NCI-H128 (cell line): ENCODE results near the gene PIP5K1C.

Experiments used
- DNase-seq: peaks from one replicate; lab custom pipeline; 2025; ENCODE audit not compliant: unreplicated experiment; lab: John Stamatoyannopoulos, UW

PIP5K1C gene

DNA sequence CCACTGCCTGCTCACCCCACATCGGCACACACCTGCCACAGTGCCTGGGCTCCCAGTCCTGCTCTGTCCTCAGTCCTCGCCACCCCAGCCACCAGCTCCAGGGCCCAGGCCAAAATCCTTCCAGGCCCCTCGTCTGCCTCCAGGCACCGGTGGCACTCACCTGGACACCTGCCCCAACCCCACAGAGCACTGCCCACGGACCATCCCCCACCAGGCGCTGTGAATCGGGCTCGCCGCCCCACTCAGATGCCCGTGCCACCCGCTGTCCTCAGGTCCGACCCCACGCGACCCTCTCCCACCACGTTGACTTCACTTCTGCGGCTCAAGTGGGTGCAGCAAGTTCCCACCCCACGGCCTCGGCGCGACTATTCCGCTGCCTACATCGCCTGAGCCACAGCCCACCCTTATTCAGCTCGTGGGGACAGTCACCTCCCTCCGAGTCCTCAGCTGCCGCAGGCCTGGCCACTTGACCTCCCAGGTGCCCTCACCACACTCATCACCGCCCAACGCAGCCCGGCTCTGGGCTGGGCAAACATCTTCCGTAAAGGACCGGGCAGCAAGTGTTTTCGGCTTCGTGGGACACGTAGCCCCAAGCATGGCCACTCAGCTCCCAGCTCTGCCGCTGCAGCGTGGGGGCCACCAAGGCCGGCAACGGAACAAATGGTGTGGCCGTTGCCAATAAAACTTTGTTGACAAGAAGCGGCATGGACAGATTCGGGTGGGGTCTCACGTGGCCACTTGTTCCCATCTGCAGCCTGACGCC is 5.7 kb downstream of the PIP5K1C start:
- DNase-seq, result no peak

- no peak for DNase-seq
Measured at GRCh38 chr19:3693025-3693925, 7.0 kb downstream of the PIP5K1C start.

- DNase-seq, result no peak
Measured at GRCh38 chr19:3692141-3693024, 7.9 kb downstream of the PIP5K1C start.

- no peak for DNase-seq
Measured at GRCh38 chr19:3691726-3692125, 8.5 kb downstream of the PIP5K1C start.

- DNase-seq, result no peak
Measured at GRCh38 chr19:3691372-3691716, 8.9 kb downstream of the PIP5K1C start.

DNA sequence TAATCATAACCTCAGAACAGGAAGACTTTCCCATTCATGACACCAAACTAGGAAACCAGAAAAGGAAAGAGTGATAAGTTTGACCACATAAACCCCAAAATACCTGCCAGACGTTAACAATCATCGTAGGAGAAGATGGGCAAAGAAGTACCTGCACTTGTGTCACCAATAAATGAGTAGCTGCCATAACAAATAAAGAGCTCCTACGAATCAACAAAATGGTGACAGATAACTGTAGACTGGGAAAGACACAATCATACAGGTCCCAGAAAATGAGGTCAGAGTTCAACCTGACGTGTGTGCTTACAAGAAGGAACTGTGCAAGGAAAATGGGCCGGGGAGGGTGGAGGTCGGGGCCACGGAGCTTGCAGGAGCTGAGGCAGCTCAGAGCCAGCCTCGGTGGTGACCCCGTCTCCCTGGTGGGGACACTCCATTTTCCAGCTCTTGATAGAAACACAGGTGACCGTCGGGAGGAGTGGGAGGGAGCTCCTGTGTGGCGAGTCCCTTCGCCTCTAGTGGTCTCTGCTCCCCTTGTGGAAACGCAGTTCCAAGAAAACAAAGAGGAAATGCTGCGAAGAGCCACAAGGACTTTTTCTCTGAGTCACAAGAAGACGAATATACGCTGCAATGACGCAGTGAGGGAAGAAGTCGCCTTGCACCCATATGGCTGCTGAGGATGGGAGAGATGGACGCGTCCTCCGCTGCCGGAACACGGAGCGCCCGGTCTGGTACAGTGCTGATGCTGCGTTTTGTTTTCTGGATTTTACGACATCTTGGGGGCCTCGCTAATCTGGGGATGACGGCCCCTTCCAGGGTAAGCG is 9.5 kb downstream of the PIP5K1C start:
- no peak for DNase-seq

DNA sequence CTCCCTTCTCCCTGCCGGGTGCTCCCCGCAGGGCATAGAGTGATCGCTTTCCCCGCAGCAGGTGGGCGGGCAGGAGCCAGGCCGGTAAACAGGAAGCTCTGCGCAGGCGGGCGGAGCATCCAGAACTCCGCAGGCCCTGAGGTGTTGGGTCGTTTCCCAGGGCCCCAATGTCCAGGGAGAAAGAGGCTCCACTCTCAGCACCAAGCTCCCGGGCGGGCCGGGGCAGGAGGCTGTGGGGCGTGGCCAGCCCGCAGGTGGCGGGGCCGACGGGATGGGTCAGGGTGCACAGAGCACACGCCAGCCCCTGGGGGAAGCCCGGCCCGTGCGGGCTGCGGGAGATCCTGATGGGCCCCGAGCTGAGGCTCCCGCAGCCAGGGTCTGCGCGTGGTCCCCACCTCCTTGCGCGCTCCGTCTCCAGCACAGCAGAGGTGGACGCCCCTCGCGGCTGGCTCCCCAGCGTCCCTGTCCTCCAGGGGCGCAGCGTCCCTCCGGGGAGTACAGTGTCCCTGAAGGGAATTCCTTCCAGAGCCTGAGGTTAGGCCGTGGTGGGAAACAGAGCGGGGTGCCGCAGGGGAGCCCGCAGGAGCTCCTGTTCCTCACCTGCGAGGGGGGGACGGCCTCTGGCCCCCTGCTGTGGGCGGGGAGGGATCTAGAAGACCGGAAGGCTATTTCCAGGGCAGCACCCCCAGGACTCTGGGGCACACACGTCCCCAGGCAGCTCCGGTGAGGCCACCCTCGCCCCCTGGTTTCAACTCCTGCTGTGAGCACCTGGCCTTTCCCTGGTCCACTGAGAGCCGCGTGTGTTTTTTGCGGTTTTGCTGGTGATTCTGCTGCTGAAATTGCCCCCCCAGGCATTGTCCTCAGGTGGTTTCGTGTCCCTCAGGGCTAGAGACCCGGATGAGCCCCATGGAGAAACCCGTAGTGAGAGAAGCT is 12.2 kb downstream of the PIP5K1C start:
- no peak for DNase-seq

DNA sequence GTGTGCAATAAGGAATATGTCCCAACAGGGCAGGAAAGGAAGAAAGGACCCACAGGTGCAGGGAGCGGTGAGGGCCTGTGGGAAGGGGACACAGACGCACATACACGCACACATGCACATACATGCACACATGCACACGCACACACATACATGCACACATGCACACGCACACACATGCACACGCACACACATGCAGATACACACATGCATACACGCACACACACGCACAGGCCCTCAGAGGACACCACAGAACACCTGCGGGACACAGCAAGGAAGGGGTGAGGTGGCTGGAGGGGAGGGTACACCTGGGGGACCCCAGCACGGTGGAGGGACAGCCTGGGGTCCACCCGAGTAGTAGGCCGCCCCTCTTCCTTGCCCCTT is 12.9 kb downstream of the PIP5K1C start:
- DNase-seq, result no peak

DNA sequence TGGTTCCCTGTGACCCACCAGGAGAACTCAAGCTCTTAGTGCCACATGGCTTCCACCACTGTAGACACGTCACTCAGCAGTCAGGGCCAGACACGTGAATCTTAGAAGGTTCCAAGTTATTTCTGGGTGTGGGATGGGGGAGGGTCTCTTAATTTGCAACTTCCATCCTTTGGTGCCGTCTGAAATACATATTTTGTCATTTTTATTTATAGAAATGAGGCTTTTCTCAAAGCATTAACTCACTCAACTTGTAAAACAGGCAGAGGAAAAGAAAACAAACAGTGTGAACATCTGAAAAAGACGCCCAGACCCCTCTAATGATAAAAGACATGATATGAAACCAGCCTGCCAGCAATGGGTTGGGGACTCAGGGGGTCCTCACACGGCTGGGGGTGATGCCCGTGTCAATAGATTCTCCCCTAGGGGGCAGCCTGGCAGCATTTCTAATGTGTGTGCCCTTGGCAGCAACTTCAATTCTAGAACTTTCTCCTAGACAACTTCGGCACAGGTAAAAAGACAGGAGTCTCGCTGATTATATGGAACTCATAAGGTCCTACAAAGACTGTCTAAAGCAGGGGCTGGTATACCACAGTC is 15.4 kb downstream of the PIP5K1C start:
- DNase-seq, result no peak

DNA sequence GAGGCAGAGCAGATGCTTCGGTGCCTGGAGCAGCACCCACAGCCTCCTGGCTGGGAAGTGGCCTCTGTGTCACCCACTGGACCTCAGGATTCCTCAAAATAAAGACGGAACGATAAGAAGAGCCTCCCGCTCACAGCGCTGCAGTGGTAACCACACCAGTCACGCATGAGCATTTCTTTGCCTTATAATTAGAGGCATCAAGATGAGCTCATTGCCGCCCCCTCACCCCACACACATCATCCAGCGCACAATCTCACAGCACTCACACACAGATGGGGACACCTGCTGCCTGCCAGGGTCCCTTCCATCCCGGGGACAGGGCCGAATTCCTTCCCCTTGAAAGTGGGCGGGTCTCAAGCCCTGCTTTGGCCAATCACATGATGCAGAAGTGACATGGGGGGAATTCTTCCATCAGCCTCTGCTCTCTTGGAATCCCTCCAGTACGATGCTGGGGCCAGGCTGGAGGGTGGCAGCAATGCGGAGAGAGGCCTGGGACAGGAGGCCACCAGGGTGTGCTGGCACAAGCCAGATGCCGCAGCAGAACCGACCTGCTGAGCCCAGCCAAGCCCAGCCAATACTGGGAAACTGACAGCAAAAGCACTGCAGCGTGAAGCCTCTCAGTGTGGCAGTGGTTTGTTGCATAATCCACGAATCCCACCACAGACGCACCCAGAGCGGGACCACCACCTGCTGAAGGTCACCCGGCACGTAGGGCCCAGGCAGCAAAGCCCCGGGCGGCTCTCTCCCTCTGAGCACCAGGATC is 16.0 kb downstream of the PIP5K1C start:
- no peak for DNase-seq

DNA sequence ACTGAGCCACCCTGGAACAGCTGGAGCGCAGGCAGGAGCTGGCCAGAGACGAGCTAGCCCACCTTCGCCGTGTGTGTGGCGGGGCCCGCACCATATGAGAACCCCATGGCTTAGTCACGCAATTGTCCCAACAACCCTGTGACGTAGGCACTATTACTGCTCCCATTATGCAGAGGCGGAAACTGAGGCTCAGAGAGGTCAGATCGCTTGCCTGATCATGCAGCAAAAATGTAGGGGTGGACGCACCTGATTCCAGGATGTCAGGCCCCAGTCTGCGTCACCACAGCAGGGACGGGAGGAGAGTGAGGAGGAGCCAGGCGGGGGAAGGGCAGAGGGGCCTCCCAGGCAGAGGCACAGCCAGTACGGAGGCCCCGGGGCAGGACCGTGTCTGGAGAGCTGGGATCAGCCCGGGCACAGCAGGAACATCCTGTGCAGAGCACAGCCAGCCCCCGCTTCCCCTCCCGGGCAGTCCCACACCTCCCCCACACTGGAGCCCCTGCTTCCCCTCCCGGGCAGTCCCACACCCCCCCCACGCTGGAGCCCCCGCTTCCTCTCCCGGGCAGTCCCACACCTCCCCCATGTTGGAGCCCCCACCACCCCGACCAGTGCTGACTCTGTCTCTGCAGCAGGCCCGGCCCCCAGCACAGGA is 16.7 kb downstream of the PIP5K1C start:
- DNase-seq, result no peak

- DNase-seq, result no peak
Measured at GRCh38 chr19:3682741-3683404, 17.4 kb downstream of the PIP5K1C start.

GRCh38 chr19:3682286-3682685 is 18.0 kb downstream of the PIP5K1C start:
- no peak for DNase-seq

- no peak for DNase-seq
Measured at GRCh38 chr19:3680939-3681338, 19.3 kb downstream of the PIP5K1C start.

- no peak for DNase-seq
Measured at GRCh38 chr19:3679581-3679980, 20.7 kb downstream of the PIP5K1C start.

DNA sequence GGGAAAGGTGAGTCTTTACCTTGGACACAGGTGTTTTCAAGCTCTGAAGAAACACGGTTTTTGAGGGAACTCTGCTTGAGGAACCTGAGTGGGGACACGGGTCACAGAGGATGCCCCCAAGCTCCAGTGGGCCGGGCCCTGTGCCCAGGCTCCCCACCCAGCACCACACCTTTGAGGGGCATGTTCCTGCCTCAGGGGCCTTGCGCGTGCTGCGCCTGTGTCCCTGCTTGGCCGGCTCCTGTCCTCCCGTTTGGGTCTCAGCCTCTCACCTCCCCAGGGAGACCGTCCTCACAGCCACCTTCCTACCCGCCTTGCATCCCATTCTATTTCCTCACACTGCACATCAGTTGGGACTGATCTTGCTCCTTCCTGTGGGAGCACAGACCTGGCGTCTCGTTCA is 21.1 kb downstream of the PIP5K1C start:
- no peak for DNase-seq

GRCh38 chr19:3678188-3678587 is 22.1 kb downstream of the PIP5K1C start:
- DNase-seq, result no peak
